ENCODE measurements around the gene MED16.

- TF ChIP-seq ZNF263 (CRISPR knock-in tag; IDR thresholded peaks at IDR 0.05; ENCODE audit: low read depth) (no peak), FOXP1 (CRISPR knock-in tag; IDR thresholded peaks at IDR 0.05; ENCODE audit: borderline replicate concordance) (no peak), ZNF423 (CRISPR knock-in tag; IDR thresholded peaks at IDR 0.05) (no peak), MLX (CRISPR knock-in tag; IDR thresholded peaks at IDR 0.05) (no peak), ZBTB21 (CRISPR knock-in tag; IDR thresholded peaks at IDR 0.05; ENCODE audit: borderline replicate concordance) (no peak)
- TF ChIP-seq, protein P1, sequence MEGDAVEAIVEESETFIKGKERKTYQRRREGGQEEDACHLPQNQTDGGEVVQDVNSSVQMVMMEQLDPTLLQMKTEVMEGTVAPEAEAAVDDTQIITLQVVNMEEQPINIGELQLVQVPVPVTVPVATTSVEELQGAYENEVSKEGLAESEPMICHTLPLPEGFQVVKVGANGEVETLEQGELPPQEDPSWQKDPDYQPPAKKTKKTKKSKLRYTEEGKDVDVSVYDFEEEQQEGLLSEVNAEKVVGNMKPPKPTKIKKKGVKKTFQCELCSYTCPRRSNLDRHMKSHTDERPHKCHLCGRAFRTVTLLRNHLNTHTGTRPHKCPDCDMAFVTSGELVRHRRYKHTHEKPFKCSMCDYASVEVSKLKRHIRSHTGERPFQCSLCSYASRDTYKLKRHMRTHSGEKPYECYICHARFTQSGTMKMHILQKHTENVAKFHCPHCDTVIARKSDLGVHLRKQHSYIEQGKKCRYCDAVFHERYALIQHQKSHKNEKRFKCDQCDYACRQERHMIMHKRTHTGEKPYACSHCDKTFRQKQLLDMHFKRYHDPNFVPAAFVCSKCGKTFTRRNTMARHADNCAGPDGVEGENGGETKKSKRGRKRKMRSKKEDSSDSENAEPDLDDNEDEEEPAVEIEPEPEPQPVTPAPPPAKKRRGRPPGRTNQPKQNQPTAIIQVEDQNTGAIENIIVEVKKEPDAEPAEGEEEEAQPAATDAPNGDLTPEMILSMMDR (IDR thresholded peaks at IDR 0.05) = no peak
Observed at GRCh38 chr19:927780-928401, 34.9 kb upstream of the MED16 start.

Measured in WTC11 (cell line).